D721Med (cell line): ENCODE data around the gene MATN4.
A peak's percentile ranks its signal among the peaks of the same experiment; 100 is the strongest.

Experiments used
- DNase-seq: peaks from one replicate; pipeline ENCODE4 v3.0.0; 2011; ENCODE audit warnings: low spot score; ENCODE audit not compliant: insufficient read length
- FAIRE-seq: peaks from 2 replicates; lab custom pipeline; 2011; peaks lifted over from hg19 to GRCh38; lab: Jason Lieb, UNC
- TF ChIP-seq, protein P1 (sequence below): IDR thresholded peaks from 2 replicates; pipeline ENCODE4 v1.5.1; 2012; ENCODE audit warnings: mild to moderate bottlenecking, control low read depth; ENCODE audit not compliant: insufficient read depth; ENCODE audit errors: missing control alignments

The MATN4 gene

GRCh38 chr20:45329497-45330319 is 21.6 kb upstream of the MATN4 start:
- TF ChIP-seq, protein P1, sequence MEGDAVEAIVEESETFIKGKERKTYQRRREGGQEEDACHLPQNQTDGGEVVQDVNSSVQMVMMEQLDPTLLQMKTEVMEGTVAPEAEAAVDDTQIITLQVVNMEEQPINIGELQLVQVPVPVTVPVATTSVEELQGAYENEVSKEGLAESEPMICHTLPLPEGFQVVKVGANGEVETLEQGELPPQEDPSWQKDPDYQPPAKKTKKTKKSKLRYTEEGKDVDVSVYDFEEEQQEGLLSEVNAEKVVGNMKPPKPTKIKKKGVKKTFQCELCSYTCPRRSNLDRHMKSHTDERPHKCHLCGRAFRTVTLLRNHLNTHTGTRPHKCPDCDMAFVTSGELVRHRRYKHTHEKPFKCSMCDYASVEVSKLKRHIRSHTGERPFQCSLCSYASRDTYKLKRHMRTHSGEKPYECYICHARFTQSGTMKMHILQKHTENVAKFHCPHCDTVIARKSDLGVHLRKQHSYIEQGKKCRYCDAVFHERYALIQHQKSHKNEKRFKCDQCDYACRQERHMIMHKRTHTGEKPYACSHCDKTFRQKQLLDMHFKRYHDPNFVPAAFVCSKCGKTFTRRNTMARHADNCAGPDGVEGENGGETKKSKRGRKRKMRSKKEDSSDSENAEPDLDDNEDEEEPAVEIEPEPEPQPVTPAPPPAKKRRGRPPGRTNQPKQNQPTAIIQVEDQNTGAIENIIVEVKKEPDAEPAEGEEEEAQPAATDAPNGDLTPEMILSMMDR: no peak
- no peak for DNase-seq
- FAIRE-seq: no peak

DNA sequence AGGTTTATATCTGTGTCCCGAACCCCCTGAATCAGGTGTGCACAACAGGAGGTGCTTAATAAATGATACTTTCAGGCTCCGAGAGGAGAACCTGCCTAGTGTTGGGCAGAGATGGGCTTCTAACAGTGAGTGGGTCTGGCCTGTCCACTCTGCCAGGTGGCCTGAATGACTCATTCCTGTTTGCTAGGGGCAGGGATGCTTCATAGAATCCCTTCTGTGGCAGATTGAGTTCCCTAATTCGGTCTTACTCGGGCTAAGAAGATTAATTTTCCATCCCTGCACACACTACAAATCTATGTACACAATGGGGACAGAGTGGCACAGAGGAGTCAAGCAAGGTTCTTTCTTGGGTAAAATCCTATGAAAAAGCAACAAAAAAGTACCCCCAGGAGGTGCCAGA is 20.4 kb upstream of the MATN4 start:
- peak; percentile 76 for DNase-seq
- TF ChIP-seq, protein P1: no peak
- peak; percentile 91 for FAIRE-seq

- FAIRE-seq (no peak), DNase-seq (no peak)
- TF ChIP-seq, protein P1: no peak
Measured at GRCh38 chr20:45325371-45325770, 17.3 kb upstream of the MATN4 start.

GRCh38 chr20:45323731-45324130 is 15.6 kb upstream of the MATN4 start:
- DNase-seq: no peak
- FAIRE-seq: no peak

GRCh38 chr20:45322952-45323383 is 14.9 kb upstream of the MATN4 start:
- no peak for FAIRE-seq
- TF ChIP-seq, protein P1: peak; percentile 52
- DNase-seq: no peak

More at GRCh38 chr20:45323731-45324130, 15.6 kb upstream of the MATN4 start:
- TF ChIP-seq, protein P1: no peak

DNA sequence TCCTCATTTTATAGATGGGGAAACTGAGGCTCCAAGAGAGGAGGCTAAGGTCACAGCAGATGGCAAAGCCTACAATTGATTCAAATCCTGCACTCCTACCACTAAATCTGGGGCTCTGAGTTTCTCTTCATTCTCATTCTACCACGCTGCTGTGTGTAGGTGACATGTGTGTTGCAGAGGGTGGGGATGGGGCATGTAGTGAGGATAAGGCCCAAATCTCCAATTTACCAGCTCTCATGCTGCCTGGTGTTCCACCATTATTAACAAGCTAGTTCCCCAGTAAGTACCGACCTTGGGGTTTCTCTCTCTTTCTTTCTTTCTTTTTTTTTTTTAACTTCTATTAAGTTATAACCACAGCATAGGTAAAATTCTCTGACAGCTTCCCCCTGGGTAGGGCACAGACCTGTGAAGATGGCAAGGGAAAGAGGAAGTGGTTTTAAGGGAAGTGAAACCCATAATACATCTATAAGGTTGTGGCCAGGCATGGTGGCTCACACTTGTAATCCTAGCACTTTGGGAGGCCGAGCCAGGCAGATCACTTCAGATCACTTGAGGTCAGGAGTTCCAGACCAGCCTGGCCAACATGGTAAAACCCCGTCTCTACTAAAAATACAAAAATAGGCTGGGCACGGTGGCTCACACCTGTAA is 13.0 kb upstream of the MATN4 start:
- FAIRE-seq: no peak
- TF ChIP-seq, protein P1: no peak
- no peak for DNase-seq
